Colonic mucosa (tissue), 4 donors: ENCODE data around the gene TRIM37. TPM values are rescaled to one million over a fixed set of nuclear protein-coding genes. Genes with fewer than 3 reads are reported as not detected.

Experiments
- DNase-seq: peaks from one replicate; pipeline ENCODE4 v3.0.0-alpha.2; 2020
- H3K27ac ChIP-seq: fragments of 200-600 bp; one replicate; pipeline ENCODE4 v1.8.0; 2021
- H3K27me3 ChIP-seq: fragments of 200-600 bp; one replicate; pipeline ENCODE4 v1.8.0; 2021
- H3K36me3 ChIP-seq: fragments of 200-600 bp; one replicate; pipeline ENCODE4 v1.8.0; 2021
- H3K4me1 ChIP-seq: fragments of 200-600 bp; one replicate; pipeline ENCODE4 v1.8.0; 2021; ENCODE audit warnings: mild to moderate bottlenecking
- H3K4me3 ChIP-seq: fragments of 200-600 bp; one replicate; pipeline ENCODE4 v1.8.0; 2021
- H3K9ac ChIP-seq, 2 donors: one replicate each; pipeline ENCODE4 v1.7.0; 2013; ENCODE audit warnings: control low read depth in 2 of 2, low read depth in 2 of 2, low read length in 2 of 2
- H3K9me3 ChIP-seq: fragments of 200-600 bp; one replicate; pipeline ENCODE4 v1.8.0; 2021
- CTCF ChIP-seq: fragments of 200-600 bp; IDR thresholded peaks from one replicate; pipeline ENCODE4 v1.8.0; 2022; ENCODE audit warnings: antibody characterized with exemption, mild to moderate bottlenecking
- intact Hi-C: fragments of 100-400 bp; cut with DNase I; formaldehyde crosslinking; loops from one replicate; pipeline ENCODE4 v1.14.1; 2022
- total RNA-seq, 2 donors: library from RNA; stranded (reverse); fragmentation: NEBNext Ultra II Directional in 1 of 2; extraction: Animal tissue kit (Norgen Biotek cat#: 25700) in 1 of 2; gene quantifications; one replicate each; pipeline ENCODE4 v1.2.1, GENCODE V29; 2021
- donor health status: healthy.
- donor health status: DM: no; HTN: no; CAD: no.
- donor health status: DM: no; HTN: no; CAD: no.

TRIM37 gene
- total RNA-seq, 2 donors from 2014 or later: 17.2 to 24.1 TPM

DNA sequence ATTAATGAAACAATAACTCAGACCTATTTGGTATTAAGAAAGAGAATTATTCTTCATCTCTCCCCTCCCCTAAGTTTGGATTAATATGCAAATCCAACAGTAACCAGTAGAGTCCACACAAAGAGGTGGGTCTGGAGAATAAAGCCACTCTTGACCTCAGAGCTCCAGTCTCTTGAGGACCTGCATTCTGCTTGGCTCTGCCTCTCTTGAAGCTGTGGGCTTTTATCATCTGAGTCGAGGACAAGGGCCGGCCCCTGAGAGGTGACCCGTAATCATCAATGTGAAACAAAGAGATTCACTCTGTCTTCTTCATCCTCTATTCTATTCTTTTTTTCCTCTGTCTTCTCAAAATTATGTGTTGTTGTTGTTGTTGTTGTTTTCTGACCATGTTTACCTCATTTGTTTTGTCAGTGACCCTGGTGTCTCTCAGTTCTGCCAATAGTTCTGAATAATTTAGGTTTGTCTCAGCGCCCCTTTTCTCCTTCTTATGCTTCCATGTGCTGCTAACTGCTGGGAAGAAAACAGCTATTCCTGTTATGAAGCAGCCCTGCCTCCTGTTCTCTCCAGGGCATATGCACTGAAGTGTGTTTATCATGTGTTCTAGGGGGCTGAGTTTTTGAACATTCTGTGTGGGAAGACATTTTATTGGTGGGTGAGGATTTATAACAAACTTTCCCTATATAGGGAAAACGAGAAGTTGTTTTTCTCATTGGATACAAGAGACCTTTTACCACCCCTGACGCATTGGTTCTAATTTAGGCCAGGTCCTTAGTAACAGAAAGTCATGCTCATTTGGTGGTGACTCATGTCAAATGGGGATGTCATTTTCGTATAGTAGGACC, 135.8 kb downstream of the TRIM37 start:
- no peaks in the 10 kb centered on the region for H3K27me3 ChIP-seq
- no peaks in the 10 kb centered on the region for H3K36me3 ChIP-seq
- no peak overlapping the region for H3K4me3 ChIP-seq
- DNase-seq: no peak
- H3K9me3 ChIP-seq: no peaks in the 10 kb centered on the region
- no peak overlapping the region for H3K9ac ChIP-seq
- no peak for TF ChIP-seq CTCF
- no peaks in the 10 kb centered on the region for H3K4me1 ChIP-seq
- intact Hi-C loops: no loop called here
- no peak overlapping the region for H3K27ac ChIP-seq

DNA sequence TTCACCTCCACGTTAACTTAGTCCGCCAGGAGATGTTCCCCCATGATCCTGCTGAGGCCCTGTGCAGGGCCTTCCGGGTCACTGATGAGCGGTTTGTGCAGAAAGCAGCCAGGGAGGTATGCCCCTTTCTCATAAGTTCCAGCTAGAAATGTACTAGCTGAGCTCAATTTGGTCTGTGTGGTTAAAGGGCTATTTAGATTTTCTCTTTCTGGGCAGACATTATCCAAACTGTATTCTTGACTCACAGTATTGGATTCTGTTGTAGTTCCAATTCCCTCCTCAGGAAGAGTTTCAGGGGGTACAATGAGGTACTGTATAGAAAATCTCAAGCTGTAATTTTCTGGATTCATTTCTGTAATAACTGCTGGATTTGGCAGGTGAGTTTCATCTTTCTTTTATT, 137.1 kb downstream of the TRIM37 start:
- intact Hi-C loops: no loop called here
- TF ChIP-seq CTCF: no peak
- no peaks in the 10 kb centered on the region for H3K36me3 ChIP-seq
- no peak overlapping the region for H3K9ac ChIP-seq
- H3K27ac ChIP-seq: no peak overlapping the region
- H3K27me3 ChIP-seq: no peaks in the 10 kb centered on the region
- DNase-seq: no peak
- no peaks in the 10 kb centered on the region for H3K4me1 ChIP-seq
- H3K9me3 ChIP-seq: no peaks in the 10 kb centered on the region
- no peak overlapping the region for H3K4me3 ChIP-seq

DNA sequence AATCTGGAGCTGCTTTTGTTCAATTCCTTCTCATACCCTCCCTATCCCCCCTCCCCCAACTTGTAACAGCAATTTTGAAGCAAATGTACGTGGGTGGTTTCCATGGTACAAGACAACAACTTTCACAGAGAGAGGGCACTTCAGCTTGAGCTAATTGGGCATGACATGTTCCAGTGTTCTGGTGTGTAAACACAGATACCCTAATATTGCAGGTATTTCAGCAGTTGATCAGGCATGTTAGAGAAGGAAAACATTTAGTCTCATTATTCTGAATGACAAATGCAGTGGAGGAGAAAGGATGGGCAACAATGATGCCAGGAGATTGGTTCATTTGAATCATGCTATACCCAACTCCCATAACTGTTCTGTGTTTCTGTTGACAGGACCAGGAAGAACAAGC, 137.5 kb downstream of the TRIM37 start:
- intact Hi-C loops: no loop called here
- Histone ChIP-seq H3K36me3 (no peaks in the 10 kb centered on the region), H3K9me3 (no peaks in the 10 kb centered on the region), H3K4me3 (no peak overlapping the region), H3K27ac (no peak overlapping the region), H3K9ac (no peak overlapping the region), H3K27me3 (no peaks in the 10 kb centered on the region), H3K4me1 (no peaks in the 10 kb centered on the region)
- no peak for TF ChIP-seq CTCF
- no peak for DNase-seq

- no peak for TF ChIP-seq CTCF
- Histone ChIP-seq H3K27ac (no peak overlapping the region), H3K9me3 (no peaks in the 10 kb centered on the region), H3K4me3 (no peak overlapping the region), H3K27me3 (no peaks in the 10 kb centered on the region), H3K4me1 (no peaks in the 10 kb centered on the region), H3K9ac (no peak overlapping the region), H3K36me3 (no peaks in the 10 kb centered on the region)
- intact Hi-C loops: no loop called here
- DNase-seq: no peak
These were observed 138.1 kb downstream of the TRIM37 start for GRCh38 chr17:58968426-58969061.

- no peak for TF ChIP-seq CTCF
- no peak overlapping the region for H3K27ac ChIP-seq
- no peak overlapping the region for H3K4me3 ChIP-seq
- no peak overlapping the region for H3K9ac ChIP-seq
- H3K4me1 ChIP-seq: no peaks in the 10 kb centered on the region
- no peaks in the 10 kb centered on the region for H3K36me3 ChIP-seq
- H3K27me3 ChIP-seq: no peaks in the 10 kb centered on the region
- no peaks in the 10 kb centered on the region for H3K9me3 ChIP-seq
- intact Hi-C loops: no loop called here
- DNase-seq: no peak
These were observed 140.5 kb downstream of the TRIM37 start for GRCh38 chr17:58966208-58966607.
